ENCODE measurements around the gene CALCA.

The CALCA gene

DNA sequence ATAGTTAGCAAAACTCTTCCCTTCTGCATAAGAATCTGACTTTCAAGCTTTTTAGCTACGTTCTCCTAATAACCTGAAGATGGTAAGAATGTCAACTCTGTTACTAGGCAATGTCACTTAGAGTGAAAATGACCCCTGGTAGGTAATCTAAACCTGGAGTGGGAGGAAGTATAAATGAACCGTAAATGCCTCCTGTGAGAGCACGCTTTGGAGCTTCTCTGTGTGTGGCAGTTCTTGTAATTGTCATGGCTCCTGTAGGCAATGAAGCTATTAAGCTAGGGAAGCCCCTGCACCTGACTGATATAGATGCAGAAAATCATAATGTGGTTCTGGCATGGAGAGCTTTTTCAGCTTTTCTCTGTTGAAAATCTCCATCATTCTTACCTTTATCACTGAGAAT, 29.4 kb downstream of the CALCA start:
- DNase-seq (ENCODE audit: low read depth): no peak

DNA sequence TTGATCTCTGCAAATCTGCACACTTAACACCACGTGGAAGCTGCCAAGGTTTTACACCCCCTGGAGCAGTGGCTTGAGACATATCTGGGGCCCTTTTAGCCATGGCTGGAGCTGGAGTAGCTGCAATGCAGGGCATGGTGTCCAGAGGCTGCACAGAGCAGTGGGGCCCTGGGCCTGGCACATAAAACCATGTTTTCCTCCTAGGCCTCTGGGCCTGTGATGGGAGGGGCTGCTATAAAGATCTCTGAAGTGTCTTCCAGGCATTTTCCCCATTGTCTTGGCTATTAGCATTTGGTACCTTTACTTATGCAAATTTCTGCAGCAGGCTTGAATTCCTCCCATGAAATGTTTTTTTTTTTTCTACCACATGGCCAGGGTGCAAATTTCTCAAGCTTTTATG, 33.2 kb downstream of the CALCA start:
- DNase-seq (ENCODE audit: low read depth): no peak

DNA sequence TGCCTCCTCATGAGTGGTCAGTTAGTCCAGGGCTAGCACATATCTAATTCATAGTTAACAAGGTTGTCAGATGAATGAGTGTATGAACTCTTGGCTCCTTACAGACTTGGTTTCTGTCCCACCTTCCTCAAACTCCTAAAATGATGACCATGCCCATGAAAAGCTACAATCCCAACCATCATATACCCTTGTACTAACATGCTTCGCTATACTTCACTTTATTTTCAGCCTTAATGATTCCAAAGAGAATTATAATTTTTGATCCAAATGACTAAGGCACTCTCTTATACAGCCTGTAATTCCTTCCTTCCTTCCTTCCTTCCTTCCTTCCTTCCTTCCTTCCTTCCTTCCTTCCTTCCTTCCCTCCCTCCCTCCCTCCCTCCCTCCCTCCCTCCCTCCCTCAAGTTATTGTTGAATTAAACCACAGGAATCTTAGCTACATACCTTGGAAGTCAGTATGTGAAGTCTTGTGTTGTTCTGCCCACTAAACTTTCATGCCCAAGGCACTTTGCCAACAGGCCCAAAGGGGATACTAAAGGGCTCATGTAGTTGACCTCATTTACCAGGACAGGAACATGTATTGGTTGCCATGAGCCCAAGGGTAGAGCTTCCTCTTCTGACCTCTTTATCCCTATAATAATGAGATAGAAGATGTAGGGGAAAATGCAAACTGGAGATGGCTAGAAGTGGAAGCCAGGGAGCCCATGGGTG, 37.4 kb downstream of the CALCA start:
- DNase-seq (ENCODE audit: low read depth): no peak

DNA sequence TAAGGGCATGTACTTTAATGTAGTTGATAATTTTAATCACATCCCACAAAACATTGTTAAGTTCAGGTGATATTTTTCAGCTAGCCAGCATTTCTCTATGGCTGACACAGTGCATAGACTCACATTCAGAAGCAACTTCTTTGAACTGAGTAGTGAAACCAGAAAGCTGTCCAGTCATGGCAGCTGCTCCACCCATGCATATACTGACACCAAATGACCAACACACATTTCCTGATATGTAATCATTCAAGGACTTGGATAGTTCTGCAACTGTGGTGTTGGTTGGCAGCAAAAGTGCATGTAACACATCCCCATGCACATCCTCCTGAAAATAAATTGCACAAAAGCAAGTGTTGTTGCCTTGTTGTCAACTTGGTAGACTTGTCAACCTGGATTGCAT, 39.7 kb downstream of the CALCA start:
- no peak for DNase-seq (ENCODE audit: low read depth)

DNA sequence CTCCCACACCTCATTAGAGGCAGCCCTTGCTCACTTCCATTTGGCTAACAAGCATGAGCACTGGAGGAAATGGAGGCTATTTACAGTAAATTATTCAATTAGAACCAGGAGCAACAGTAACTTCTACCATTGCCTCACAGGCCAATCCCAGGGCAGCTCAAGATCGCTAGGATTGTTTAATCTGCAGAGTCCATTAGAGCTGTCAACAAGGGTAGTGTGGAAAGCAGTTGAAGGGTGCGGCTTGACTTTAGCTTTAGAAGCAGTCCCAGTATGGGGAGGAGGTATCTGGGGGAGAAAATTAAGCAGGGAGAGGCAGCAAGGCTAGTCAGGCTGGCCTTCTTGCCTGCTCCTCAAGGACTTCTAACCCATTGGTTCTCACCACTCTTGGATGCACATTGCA, 41.8 kb downstream of the CALCA start:
- no peak for DNase-seq (ENCODE audit: low read depth)

DNA sequence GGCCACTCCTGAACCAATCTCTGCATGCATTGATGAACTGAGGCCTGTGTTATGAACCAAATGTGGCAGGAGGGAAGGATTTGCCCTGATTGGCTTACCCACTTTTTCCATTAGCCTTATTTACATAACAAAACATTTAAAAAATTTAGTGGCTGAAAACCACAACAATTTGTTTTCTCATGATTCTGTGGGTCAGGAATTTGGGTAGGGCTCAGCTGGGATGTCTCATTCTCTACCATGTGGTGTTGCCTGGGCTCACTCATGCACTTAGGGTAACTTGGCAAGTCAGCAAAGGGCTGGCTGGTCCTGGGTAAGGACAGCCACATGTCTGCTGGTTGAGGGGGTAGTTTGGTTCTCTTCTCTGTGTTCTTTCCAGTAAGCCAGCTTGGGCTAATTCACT, 45.0 kb downstream of the CALCA start:
- no peak for DNase-seq (ENCODE audit: low read depth)

DNA sequence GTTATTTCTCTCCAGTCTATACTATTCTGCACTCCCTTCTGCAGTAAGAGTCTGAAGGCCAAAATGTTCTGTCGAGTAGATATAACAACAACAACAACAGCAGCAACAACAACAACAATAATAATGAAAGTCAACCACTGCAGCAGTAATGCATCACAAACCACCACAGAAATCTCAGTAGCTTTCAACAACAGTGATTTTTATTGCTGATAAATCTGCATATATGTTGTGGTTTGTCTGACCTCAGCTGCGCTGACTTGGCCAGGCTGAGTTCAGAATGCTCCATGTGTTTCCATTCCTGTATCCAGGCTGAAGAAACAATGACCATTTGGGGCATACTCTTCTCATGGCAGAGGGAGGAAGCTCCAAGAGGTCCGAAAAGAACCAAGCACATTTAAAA, 47.8 kb downstream of the CALCA start:
- no peak for DNase-seq (ENCODE audit: low read depth)

Measured in HS-5 (cell line).